Ureter (tissue), 1 donor: Measurements from ENCODE around the gene PRPS1. TPM values are rescaled to one million over a fixed set of nuclear protein-coding genes. Genes with fewer than 3 reads are reported as not detected.
"Not testable (repeated sequence)": the region's sequence is repeated elsewhere in the genome, so short reads cannot be mapped to it uniquely, and the experiment has no call there.

ENCODE experiments used
- DNase-seq: peaks from one replicate; pipeline ENCODE4 v3.0.0-alpha.2; 2020; ENCODE audit warnings: low spot score
- total RNA-seq: library from RNA; stranded (reverse); gene quantifications from one replicate; pipeline ENCODE4 v1.2.4, GENCODE V29; 2023
- donor health status: DM: yes; HTN: yes; CAD: no.

The PRPS1 gene
- total RNA-seq, 1 donor from 2014 or later = 40.8 TPM

DNA sequence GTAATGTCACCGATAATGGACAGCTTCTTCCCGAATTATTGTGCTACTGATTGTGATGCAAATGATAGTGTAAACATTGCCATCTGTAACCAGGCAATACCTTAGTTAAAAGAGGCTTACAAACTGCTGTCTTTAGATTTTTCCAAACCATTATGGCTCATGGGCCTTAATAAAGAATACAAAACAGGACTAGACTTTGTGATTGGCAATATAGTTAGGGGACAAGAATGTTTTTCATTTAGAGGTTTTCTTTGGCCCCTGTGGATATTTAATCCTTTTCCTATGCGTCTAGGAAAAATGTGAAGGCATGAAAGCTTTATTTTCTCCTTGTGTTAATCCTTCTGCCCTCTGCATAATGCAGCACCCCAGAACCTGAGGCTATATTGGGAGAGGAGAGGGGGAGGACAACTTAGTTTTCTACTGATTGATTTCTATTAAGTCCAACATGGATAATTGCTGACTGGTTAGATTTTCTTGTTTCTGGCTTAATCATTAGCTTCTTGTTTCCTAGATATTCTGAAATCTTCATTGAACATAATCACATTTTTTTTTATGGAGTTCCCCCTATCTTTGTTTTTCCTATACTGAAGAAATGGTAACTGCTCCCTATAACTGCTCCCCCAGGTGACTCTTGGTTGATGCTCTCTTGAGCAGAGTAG lies 1.9 kb downstream of the PRPS1 start:
- DNase-seq = no peak

DNA sequence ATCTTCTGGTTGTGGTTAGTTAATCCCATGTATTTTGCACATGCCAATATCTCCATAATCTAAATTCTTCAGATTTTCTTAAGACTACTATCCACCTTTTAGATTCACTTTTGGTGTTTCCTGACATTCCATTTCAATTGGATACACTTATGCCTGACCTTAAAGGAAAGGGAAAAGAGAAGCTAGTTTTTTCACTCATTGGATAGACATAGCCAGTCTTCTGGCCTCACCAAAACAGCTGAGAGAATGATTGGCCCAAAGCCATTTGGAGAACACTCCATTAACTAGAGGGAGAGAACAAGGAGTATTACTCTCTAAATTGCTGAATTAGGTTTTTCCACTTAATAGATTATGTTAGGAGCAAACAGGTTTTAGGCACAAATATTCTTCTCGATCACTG lies 4.0 kb downstream of the PRPS1 start:
- no peak for DNase-seq

DNA sequence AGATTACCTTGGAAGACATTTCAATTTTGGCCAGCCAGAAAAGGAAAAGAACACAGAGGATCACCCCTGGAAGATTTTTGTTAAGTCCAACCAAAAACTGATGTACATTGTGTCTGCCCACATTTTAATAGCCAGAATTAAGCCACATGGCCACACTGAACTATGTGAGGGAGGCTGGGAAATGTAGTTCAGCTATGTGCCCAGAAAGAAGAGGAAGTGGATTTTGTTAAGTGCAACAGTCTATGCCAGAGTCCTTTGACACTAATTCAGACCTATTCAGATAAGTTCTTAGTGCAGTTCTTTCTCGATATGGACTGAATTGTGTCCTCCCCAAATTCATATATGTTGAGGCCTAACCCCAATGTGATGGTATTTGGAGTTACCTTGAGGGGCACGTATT lies 18.4 kb downstream of the PRPS1 start:
- DNase-seq = no peak

DNA sequence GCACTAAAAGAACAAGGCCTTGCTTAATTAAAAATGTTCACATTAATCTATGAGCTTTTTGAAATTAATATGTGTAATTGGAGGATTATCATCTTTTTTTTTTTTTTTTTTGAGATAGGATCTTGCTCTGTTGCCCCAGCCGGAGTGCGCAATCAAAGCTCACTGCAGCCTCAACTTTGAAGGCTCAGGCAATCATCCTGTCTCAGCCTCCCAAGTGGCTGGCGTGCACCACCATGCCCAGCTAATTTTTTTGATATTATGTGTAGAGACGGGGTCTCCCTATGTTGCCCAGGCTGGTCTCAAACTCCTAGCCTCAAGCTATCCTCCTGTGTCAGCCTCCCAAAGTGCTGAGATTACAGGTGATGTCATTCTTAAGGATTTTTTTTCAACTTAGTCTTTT lies 20.0 kb downstream of the PRPS1 start:
- no peak for DNase-seq

DNA sequence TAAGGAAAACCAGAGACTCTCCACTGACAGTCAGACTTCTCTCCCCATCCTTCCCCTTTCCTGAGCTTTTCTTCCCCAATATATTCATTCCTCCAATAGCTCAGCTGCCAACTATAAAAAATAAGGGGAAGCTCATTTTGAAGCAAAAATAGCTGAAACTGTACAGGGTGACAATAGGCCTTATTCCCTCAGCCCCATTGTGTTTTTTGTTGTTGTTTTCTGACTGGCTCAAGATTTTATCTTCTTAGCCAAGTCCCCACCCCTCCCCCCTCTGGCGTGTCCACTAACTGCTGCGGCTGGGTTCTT lies 26.2 kb downstream of the PRPS1 start:
- no peak for DNase-seq

DNA sequence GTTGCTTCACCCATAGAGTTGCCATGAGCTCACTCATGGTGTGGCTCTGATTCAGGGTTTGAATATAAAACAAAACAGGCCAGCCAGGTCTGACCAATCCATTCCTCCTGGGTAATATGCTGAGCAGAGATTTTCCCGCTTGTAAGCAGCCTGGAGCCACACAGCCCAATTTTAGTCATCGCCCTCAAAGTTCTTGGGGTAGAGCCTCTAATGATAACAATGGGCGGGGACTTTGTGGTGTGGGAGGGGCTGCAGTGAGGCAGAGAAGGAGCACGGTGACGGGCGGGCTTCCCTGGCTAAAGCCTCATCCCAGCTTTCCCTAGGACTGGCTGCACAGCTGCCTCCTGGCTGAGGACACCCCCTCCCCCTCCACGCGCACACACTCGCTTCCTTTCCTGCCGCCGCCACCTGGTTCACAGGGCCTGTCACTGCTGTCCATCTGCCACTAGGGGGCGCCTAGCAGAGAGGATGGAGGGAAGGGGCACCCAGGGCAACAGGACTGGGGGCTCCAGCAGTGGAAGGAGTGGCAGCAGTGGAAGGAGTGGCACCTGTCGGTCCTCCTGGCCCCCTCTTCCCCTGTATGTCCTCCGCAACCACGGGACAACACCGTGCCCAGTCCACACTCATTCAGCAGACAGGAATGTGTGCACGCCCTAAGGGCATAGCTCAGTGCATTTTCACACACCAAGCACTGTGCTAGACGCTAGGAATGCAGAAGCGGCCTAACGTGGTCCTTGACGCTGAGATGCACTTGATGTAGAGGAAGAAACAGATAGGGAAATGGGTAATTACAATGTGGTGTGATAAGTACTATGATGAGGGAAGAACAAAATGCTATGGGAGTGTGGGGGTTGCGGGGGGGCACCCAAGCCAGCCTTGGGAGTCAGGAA lies 26.8 kb downstream of the PRPS1 start:
- DNase-seq = peak; percentile 59

DNA sequence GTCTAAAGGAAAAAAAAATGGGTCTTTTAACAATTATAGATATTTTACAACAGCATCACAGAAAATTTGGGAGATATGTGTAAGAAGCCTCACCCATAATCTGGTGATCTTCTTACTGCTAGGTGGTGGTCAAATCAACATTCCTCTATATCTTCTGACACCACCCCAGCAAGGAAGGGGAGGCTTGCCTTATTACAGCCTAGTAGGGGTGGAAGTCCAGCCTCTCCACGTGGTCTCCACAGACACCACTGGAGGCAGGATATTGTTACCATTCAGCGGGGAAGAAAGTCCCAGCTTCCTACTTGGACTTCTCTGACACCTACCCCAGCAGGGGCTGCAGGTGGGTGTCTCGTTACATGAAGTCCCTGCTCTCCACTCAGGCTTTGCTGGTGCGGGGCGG lies 28.7 kb downstream of the PRPS1 start:
- no peak for DNase-seq

DNA sequence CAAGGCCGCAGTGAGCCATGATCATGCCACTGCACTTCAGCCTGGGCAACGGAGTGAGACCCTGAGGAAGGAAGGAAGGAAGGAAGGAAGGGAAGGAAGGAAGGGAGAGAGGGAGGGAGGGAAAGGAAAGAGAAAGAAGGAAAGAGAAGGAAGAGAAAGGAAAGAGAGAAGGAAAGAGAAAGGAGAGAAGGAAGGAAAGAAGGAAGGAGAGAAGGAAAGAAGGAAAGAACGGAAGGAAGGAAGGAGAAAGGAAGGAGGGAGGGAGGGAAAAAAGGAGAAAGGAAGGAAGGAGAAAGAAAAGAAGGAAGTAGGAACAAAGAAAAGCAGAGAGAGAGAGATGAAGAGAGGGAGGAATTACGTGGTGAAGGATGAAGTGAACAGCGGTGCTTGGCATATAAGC lies 30.4 kb downstream of the PRPS1 start:
- no peak for DNase-seq

DNA sequence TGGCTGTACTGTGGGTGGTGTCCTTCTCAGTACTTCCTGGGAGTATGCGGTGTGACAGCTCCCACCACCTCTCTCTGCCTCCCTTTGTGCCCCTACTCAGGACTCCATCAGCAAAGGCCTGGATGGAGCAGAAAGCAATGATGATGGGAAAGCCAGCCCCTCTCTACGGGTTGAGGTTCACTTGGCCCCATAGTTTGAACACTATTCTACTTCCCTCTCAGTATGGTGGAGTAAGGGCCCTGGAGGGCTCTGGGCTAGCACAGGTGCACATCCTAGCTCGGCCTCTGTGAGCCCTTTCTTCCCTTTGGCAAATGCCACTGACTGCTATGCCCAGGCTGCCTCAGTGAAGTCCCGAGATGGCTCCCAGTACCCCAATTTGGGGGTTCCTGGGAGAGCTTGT lies 31.0 kb downstream of the PRPS1 start:
- DNase-seq = no peak

DNA sequence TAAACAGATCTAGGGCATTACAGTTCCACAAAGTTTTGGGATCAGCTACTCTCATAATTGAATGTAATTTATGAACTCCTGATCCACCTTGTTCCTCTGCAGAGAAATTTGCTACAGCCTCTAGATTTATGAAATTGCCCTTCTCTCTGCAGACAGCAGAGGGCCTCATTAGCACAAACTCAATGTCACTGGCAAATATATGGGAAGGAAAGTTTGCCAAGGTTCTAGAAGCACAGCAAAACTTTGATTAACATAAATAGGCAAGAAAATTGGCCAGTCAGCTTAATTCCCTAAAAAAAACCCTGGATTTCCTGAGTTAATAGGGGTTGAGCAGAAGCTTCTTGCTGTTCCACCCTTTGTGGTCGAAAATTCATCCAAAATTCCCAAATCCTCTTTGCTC lies 31.5 kb downstream of the PRPS1 start:
- no peak for DNase-seq

DNA sequence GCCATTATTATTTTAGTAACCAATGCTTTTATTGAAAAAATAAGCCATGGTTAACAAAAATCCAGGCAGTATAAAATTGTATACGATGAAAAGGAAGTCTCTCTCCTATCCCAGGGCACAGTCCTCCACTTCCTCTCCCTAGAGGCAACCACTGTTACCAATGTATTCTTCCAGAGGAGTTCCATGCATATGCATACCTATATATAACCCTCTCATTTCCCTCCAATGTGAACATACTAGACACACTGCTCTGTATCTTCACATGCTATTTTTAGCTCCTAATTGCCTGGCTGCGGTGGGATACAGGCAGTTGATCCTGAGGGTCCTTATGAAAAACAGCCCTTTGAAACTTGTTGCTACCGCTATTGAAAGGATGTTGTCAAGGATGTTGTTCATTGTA lies 33.8 kb downstream of the PRPS1 start:
- DNase-seq = no peak

DNA sequence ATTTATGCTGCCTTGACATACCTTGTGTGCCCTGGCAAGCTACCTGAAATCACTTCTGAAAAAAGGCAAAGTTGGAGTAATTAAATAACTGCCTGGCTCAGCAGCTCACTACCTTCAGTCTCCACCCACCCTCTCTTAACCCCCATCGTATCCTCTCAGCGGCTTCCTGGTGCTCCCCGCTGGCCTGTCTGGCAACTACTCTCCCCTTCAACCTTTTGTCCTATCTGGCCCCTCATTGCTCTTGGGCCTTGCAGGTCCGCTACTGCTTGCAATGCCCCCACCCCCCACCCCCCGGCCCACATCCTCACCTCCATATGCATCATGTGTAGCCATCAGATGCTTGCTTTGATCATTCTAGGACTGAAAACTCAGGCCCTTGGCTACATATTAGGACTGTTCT lies 34.5 kb downstream of the PRPS1 start:
- no peak for DNase-seq

DNA sequence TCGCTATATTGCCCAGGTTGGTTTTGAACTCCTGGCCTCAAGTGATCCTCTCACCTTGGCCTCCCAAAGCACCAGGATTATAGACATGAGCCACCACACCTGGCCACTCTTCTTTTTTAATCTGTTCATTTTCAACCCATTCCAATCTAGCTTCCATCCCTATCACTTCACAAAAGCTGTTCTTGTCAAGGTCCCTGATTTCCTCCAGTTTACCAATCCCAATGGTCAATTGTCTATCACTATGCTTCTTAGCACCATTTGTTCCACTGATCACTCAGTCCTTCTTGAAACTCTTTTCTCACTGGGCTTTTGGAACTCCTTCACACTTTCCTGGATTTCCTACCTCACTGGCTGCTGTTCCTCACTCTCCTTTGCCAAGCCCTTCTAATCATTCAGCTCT lies 38.6 kb downstream of the PRPS1 start:
- DNase-seq = no peak

DNA sequence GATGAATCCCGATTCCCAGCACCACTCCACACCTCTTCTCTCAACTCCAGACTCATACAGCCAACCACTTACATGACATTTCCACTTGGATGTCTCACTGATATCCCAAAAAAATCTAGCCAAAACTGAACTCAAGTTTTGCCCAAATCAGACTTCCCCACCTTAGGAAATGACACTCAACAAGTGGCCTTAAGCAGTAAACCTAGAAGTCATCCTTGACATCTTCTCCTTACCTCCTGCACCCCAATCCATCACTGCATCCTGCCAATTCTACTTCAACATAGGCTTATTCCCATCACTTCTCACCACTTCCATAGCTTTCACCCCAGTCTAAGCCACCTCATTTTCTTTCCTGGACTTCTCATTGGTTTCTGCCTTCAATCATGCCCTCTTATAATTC lies 39.1 kb downstream of the PRPS1 start:
- DNase-seq = no peak

DNA sequence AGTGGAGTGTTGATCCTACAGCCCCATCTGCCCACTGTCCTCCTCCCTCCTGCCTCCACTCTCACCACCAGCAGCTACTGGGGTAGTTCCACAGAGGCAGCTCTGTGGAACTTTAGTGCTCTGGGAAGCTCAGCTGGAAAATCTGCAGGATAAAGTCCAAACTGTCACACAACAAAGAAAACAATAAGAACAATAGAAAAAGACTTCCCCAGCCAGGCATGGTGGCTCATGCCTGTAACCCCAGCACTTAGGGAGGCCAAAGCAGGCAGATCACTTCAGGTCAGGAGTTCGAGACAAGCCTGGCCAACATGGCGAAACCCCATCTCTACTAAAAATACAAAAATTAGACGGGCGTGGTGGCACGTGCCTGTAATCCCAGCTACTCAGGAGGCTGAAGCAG lies 40.4 kb downstream of the PRPS1 start:
- DNase-seq = not testable (repeated sequence)

DNA sequence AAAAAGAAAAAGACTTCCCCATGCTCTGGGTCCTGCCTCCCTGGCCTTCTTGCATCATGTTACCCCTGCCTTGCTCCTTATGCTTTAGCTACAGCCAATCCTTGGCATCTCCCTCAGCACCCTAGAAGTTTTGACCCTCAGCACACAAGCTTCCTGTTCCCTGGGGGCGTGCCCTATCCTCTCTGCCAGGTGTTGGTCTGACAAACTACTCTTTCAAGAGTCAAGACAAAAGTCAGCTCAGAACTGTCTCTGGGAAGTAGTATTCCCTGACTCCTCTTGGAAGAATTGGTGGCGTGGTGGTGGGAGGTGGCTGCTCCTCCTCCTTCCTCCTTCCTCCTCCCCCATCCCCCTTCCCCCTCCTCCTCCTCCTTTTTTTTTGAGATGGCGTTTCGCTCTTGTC lies 41.0 kb downstream of the PRPS1 start:
- no peak for DNase-seq

DNA sequence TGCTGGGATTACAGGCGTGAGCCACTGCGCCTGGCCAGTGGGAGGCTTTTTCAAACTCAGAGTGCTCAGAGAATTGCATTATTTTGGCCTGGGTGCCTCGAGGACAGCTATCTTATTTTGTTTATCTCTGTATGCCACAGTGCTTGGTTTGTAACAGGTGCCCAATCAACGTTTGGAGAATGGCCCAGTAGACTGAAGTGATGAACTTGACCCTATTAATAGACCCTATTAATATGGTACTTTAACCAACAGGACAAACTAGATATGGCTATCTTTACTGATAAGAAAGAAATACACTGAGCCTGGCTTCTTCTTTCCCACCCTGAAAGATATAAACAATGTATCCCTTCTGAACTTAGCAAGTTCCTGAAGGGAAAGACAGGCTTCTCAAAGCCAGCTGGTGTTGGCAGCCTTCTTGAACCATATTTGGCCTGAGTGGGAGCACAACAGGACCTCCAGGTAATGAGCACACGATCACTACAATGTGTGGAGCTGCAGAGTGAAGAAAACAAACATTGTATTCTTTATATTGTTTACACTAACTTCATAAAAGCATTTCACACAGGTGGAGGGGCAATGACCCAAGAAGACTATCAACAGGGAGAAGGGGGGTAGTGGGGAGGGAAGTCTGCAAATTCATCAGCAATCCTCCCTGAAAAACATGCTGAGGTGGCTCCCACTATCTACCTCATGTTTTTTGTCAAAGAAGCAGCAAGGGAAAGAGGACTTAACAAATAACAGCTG lies 41.7 kb downstream of the PRPS1 start:
- no peak for DNase-seq

DNA sequence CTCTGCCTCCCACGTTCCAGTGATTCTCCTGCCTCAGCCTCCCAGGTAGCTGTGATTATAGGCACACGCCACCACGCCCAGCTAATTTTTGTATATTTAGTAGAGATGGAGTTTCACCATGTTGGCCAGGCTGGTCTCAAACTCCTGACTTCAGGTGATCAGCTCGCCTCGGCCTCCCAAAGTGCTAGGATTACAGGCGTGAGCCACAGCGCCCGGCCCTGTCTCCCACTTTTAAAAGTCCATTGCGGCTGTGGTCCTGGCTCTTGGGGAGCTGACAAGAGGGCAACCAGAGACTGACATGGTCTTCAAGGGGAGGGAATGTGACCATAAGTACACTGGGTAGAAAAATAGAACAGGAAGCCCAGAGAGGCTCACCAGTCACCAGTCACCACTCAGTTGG lies 42.9 kb downstream of the PRPS1 start:
- not testable (repeated sequence) for DNase-seq

DNA sequence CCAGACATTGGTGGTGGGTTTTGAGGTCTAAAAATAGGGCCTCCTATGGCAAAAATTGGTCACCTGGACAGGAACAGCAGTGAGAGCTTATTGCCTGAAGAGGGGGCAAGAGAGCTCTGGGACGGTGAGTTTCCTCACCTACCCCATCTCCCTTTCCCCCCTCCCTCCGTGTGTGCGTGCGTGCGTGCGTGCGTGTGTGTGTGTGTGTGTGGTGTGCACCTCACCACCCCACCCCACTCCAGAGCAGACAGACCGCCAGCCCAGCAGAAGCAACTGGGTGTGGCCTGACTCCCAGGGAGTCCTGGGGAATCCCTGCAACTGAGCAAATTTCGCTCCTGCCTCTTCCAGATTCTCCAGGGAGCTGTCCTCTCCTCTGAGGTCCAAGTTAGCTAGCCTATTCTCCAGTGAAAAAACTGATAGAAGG lies 44.7 kb downstream of the PRPS1 start:
- DNase-seq = peak; percentile 85

DNA sequence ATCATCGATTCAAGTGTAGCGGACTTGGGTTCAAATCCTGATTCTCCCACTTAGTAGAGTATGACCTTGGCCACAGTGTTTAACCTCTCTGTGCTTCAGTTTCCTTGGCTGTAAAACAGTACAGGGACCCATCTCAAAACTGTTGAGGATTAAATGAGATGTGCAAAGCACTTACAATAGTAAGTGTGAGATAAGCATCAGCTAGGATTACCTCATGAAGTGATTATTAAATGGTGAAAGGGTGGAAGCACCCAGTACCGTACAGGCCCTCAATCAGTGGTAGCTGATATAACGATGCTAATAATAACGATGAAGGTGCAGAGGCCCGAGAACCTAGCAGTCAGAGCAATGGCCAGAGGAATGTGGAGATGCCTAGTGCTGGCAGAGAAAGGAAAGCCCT lies 45.1 kb downstream of the PRPS1 start:
- DNase-seq = no peak

DNA sequence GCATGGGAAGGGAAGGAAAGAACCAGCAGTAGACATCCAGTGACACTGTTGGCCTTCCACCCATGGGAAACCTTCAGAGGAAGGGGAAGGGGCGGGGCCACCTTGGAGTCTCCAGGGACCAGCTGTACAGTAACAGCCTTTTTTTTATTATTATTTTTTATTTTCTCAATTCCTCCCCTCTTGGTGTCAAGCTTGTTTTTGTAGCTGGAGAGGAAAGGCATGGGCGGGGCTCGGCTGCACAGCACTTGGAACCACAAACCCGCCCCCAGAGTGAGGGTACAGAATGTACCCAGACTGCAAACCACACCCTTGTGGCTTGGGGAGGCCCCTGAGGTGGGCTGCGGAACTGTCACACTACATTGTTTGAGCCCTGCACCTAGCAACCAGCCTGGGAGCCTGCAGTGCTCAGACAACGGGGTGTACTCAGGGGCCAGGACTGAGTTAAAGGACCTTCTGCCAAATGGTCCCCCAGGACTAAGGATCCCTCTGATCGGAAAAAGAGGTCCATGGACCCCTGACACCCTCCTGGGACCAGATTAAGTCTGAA lies 45.7 kb downstream of the PRPS1 start:
- DNase-seq = peak; percentile 85
